ENCODE measurements around the gene RCBTB1. TPM values are rescaled to one million over a fixed set of nuclear protein-coding genes. Genes with fewer than 3 reads are reported as not detected.

Gene RCBTB1
- total RNA-seq, 1 donor from 2014 or later, result 18.9 TPM

DNA sequence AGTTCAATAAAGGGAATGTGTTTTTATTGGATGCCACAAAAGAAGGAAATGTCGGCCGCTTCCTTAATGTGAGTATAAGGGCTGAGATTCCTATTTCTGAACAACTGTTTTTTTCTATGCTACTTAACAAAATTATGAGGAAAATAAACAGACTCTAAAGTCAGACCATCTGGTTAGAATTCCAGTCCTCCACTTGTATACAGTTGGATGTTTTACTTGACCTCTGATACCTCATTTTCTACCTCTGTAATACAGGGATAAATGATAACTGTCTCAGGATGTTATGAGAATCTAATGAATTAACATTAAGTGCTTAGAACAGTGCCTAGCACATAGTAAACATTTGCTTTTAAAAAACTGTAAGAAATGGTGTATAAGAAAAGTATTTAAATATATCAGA, 96.8 kb downstream of the RCBTB1 start:
- ATAC-seq, result no peak
- intact Hi-C loops (cut with DNase I), result no loop called here
- no peak for DNase-seq (ENCODE audit: low spot score)

Other genes with a start within 250 kb of the RCBTB1 start
- gene CAB39L, start 141.5 kb downstream of the RCBTB1 start, total RNA-seq, result 83.6 TPM
- gene SETDB2, start 141.3 kb downstream of the RCBTB1 start, total RNA-seq, result 18.9 TPM
- gene PHF11, start 89.6 kb downstream of the RCBTB1 start, total RNA-seq, result 55.2 TPM
- gene ARL11, start 42.9 kb upstream of the RCBTB1 start, total RNA-seq, result 1.1 TPM
- gene EBPL, start 105.9 kb upstream of the RCBTB1 start, total RNA-seq, result 38.9 TPM
- gene KPNA3, start 207.1 kb upstream of the RCBTB1 start, total RNA-seq, result 31.7 TPM